HG03060 (cell line): Measurements from ENCODE around the gene FZD7.

Source experiments
- ATAC-seq: cut with Tn5 transposase; IDR thresholded peaks from one replicate; pipeline ENCODE4 v1.9.1; 2021; ENCODE audit warnings: low read depth, moderate number of reproducible peaks; ENCODE audit not compliant: unreplicated experiment

FZD7 gene

DNA sequence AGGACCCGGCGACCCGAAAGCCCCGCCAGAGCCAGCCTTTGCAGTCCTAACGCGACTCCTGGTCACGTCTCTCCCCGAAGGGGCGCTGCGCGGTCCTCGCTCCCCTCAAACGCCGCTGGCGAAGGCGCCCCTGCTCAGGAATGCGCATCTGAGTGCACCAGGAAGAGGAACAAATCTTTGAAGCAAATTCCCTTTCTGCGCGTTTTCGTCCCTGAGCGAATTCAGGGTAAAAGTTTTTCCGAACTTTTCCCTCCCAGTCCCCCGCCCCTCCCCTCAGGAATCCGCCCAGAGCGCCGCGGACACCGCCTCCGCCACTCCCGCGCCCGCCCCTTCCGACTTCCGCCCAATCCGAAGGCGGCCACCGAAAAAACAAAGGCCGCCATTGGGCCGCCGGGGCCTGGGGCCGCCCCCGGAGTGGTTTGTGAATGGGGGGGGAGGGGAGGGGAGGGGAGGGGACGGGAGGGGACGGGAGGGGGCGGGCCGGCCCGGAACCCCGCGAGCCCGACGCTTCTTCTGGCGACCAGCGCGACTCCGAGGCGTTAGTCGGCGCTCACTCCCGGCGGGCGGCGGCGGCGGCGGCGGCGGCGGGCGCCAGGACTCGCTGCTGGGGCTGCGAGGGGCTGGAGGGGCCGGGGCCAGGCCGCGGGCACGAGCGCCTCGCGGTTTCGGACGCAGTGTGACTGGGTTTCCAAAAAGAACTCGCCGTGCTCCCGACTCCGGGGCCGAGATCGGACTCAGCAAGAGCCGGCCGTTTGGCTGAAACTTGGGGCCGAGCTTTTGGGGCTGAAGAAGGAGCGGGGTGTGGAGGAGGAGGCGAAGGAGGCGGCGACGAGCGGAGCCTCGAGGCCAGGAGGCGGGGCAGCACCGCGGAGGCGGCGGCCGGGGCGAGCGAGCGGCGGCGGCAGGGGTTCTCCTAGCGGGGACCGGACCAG, at the start of gene FZD7:
Gene FZD7 (plus strand): TSS at position 539 of the 932 bp plus-strand sequence. CDS start 793 bp downstream, outside the sequence.
- ATAC-seq, result no peak

DNA sequence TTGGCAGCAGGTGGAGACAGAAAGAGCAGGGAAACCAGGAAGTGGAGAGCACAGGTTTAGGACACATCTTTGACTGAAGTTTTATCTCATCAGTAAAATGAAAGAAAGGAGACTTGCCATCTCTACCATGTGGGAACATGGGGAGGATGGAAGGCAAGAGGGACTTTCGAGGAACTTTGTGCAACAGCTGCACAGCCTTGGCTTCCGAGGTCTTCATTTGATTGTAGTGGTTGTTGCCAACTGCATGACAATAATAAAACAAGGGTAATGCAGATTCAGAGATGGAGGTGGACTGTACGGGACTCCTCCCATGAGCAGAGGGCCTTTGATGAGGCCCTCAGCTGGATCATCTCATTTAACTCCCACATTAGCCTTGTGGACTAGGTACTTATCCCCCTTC, 49.3 kb upstream of the FZD7 start:
- no peak for ATAC-seq

DNA sequence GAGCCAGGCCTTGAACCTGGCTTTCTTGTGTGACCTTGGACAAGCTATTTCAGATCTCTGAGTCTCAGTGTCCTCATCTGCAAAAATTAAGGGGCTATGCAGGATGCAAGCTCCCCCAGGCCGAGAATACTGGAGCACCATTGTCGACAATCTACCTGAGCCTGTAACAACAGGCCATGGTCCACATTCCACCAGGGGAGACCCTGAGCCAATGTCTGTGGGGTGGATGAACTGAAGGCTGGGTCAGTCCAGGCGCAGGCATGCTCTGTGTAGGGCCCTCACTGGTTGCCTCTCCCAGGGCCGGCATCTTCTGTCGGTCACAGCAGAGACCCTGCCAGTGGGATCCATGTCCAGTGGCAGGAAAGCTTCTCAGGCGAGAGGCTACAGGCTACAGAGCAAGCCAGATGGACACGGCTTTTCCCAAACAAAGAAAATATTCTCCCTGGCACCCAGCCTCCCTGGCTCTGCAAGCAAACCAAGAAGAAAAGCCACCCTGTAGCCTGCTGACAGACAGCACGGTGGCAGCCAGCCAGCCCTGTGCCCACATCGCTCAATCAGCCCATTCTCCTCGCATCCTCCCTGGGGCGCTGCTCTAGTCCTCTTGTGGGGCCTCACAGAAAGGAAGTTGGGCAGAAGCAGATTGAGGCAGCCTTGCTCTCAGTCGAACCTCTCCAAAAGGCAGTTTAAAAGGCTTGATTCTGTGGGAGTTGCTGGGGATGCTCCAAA, 48.7 kb upstream of the FZD7 start:
- ATAC-seq, result no peak

DNA sequence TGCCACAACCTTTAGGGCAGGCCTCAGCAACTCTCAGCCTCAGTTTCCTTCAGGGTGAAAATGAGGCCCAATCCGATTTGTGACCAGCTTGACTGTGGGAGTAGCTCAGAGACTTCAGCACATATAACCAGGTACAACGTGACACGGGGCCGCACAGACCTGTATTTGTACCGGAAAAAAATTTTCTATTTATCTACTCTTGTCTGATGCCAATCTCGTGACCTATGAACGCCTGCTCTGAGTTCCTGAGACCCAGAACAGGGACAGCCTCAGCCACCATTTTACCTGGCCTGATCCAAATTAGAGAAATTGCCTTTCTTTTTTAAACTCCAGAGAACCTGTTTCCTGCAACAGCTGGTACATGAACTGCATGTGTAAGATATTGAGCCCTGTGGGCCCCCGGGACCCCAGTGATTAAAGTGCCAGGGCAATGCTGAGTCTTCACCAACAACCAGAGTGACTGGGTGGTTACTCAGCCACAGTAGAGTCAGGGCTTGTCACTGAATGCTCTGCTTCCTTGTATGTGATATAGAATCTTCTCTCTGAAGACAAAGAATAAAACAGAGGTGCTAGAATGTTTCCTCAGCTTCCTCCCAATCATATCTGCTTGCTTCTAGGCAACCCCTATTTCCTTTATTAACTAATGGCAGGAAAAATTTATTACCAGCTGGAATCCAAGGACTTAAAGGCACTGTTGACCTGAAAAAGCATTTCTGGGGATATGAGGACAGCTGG, 47.8 kb upstream of the FZD7 start:
- no peak for ATAC-seq

DNA sequence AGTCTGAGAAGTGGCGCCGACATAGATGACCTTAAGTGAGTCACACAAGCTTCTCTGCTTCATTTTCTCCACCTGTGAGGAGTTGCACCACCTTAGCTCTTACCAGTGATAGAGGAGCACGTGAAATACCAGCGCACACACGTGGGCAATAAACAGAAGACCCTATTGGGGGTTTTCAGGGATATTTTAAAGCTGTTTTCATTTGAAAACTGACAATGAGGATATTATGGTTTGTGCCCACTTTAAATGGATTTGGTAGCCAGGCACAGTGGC, 47.3 kb upstream of the FZD7 start:
- ATAC-seq, result no peak

DNA sequence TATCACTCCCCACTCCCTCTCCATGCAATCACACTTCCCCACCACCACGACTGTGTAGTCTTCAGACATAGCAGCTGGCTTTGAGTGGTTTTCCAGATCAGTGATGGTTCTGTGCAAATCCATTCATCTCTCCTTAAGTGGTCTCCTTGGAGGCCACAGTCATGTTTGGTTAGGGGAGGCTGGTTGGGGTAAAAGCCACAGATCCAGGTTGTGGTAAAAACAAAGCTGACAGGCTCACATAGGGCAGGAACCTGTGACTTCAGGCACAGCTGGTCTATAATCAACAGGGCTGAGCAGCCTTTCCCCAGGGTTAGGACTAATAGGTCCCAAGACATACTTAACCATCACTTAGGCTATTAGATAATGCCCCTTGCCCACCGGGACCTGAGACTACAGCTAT, 46.2 kb upstream of the FZD7 start:
- no peak for ATAC-seq

DNA sequence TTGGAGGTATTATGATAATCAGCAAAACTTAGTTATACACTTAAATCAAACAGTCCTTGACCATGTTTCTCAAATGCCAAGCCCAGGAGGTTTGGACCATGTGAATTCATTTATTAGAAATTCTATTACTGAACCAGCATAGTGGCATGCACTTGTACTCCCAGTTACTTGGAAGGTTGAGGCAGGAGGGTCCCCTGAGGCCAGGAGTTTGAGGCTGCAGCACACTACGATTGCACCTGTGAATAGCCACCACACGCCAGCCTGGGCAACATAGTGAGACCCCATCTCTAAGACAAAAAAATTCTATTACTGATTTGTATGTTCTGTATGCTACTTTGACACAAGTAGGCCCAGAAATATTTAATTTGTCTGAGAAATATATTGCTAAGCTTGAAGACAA, 43.6 kb upstream of the FZD7 start:
- ATAC-seq, result no peak

DNA sequence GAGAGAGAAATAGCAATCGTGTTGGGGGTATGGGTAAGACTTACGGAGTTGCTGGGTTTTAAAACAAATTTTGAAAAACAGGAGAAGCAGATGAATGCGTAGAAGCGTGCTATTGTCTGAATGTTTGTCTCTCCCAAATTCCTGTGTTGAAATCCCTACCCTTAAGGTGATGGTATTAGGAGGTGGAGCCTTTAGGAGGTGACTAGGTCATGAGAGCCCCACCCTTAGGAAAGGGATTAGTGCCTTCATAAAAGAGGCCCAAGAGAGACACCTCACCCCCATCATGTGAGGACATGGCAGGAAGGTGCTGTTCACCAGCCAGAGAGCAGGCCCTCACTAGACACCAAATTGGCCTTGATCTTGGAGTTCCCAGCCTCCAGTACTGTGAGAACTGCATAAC, 40.7 kb upstream of the FZD7 start:
- ATAC-seq, result no peak

DNA sequence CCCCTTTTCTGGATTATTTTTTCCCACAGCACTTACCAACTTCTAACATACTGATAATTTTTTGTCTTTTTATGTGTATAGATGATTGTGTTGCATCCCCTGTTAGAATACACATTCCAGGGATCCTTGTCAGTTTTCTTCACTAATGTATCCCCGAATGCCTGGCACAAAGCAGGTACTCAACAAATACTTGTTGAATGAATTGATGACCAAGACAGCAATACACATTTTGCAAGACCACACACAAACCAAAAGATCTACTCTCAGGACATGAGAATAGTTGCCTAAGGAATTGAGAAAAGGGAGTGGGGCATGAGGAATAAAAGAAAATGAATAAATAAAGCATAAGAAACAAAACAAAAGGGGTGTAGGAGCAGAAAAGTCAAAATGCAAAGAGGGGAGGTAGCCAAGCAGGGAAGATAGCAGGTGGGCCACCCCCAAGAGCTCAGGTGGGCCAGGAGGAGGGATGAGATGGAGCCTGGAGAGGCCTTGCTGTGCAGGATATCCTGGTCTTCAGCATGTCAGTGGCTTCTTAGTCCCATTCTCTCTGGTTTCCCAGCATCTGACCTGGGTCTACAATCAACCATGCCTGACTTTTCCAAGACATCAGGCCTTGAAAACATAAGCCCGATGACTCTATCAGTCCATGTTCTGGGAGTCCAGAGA, 38.5 kb upstream of the FZD7 start:
- ATAC-seq, result no peak

DNA sequence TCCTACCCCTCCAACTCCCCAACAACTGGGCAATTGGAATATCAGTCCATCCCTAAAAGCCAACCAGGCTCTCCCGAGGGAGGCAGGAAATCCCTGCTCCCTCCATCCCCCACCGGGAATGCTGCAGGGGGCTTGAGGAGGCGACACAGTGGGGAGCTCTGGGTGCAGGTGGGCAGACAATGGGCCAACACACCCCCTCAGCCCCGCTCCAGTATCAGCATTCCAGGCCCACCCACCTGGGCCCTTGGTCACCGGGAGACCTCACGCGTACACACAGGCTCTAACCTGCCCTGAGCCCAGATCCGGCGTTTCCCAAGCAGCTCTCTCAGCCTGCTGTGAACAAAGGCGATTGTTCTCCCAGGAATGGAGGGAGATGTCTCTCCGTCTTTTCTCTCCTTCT, 37.6 kb upstream of the FZD7 start:
- no peak for ATAC-seq

DNA sequence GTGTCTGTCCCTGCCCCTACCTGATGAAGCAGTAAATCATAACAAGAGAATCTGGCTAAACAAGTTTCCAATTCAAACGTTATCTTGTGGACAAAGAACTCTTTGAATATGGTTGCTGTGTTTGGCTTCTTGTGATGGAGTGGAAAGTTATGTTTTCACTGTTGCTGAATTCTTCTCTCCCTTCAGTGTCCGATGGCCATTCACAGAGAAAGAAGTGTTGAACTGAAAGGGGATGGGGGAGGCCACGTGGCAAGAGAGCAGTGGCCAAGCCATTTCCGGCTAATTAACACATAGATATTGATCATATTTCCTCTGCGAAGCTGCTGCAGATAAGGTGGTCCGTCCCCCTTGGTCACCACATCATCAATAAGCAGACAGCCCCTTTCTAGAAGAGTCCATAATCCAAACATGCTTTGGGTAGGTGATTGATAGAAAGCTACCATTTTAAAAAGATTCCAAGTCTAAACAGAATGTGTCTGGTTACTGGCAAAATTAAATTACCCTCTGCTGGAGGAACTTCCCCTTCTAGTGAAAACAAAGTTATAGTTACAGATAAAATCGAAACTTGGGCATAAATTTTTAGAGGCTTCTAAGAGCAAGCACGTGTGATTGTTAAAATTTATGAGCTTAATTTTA, 36.9 kb upstream of the FZD7 start:
- no peak for ATAC-seq

DNA sequence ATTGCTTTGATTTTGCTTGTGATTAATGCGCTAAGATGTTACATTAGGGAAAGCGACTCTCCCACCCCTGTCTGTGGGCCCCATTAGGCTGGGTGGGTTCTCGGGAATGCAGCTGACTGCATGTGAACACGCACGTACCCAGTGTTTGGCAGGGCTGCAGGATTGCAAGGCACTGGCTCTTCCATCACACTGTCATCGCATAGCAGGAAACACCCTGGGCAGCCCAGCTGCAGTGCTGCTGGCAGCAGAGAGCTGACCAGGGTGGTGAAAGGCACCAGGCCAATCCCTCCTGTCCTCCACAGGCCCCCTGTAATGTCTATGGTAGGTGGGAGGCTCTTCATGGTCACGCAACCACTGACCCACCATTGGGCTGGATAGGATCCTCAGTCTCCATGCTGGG, 34.4 kb upstream of the FZD7 start:
- ATAC-seq, result no peak

DNA sequence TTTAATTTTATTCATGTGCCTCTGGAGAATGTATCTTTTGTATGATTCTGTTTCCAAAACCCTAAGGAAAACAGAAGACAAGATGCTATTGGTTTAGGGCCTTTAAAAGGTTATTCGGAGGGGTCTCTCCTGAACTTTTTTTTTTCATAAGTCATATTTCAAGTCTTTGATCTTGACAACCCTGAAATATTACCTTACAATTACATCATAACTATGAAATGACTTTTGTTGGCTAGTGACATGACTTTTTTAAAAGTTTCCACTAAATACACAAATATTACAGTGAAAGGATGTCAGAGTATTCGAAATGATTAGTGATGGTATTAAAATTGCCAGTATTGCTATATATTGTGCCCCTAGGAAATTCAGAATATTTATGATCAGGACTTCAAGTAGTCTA, 31.8 kb upstream of the FZD7 start:
- ATAC-seq, result no peak

DNA sequence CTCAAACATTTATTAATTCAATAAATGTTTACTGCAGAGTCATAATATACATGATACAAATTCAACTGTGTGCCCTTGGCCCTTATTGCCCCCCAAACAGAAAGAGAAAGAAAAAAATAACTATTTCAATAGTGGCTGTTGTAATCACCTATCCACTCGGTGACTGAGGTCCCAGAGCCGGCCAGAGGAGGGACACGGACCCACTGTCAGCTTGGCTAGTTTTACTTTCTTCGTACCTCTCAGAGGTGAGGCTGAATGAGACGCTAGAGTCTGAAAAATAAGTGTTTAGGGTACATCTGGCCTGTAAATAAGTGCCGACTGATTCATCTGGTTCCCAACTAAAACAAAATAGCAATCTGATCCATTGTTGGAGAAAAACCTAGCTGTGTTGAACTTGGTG, 31.3 kb upstream of the FZD7 start:
- no peak for ATAC-seq

DNA sequence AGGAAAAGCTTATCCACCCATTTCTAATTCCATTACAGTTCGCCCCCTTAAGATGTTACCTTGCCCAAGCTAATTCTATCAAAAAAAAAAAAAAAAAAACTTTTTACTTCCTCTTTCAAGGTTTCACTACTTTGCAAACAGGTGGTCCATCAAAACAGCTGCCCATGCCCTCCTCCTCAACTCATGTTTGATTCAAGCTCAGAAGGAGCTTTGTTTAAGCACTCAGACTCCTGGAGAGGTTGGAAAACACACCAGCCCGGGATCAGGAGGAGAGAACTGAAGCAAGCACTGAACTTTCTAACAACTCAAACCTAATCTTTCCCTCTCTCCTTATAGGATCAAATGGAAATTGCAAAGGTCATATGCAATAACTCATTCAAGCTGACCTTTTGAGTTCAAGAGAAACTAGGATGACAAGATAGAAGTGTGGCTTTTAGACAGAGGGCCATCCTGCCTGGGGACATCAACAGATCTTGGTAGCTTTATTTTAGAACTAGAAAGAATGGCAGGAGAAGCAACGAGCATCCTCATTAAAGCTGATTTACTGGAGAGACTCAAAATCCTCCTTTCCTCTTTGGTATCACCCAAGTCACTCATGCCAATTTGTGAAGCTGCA, 28.3 kb upstream of the FZD7 start:
- no peak for ATAC-seq

DNA sequence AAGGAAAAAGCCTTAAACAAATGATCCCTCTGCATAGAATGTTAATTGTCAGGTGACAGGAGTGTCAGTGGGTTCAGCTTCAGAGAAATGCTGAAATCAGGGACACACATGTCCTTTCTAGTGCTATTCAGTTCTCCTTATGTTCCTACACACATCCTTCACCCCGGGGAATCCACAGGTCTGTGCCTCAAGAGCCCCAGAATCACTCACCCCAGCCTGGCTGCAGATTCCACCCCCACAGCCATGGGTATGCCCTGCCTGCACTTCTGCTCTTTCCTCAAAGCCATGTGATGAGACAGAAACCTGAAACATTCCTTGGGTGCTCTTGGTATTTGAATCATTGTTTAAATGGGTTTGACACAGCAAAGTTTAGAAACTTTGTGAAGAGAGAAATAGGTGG, 27.4 kb upstream of the FZD7 start:
- no peak for ATAC-seq

DNA sequence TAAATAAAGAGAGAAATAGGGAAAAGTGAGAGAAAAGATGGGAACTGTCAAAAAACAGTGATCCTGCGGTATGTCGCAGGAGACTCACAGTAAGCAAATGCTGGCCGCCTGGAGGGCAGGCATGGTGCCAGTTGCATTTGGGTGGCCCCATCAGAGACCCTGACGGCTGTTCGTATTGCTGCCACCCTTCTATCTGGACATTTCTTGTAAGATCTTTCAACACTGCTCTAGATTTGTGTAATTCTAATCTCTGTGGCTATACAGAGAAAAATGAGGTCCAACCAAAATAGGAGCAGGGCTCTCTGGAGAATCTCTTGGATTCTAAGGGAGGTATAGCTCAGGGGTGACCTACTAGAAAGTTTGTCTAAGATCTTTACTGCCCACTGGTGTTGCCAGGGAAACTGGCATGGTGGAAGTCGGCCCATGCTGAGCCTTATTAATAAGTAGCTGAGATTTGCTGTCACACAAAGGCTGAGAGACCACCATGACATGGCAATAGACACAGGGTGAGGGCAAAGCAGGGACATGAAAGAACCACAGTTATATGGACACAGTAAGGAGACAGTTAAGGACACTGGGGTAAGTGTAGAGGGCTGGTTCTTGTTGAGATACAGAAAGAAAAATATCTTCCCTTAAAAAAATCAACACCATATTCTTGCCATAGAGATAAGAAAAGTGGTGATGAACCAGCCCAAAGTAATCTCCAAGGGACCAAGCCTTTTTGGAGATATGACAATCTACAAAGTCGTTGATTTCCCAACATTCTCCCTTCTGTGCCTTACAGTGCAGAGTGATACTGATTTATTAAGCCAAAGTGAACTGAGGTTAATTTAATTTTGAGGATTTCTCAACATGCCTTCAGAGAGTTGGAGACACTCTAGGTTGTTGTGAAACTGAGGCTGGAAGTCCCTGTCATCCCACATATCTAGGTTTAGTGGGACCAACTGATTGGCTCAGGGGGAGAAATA, 26.4 kb upstream of the FZD7 start:
- ATAC-seq, result no peak

DNA sequence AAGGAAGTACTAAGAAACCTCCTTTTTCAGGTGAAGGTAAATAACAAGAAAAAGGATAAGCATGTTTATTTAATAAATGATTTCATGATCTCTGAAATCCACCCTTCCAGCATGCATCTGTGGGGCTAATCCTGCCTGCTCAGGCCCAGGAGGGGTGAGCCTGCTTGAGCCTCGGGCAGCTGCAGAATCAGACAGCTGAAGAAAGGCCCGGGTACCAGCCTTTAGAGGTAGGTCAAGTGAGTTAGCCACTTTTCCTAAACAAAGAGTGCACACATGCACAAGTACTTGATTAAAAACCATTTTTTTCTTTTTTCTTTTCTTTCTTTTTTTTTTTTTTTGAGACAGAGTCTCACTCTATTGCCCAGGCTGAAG, 25.7 kb upstream of the FZD7 start:
- ATAC-seq, result no peak

DNA sequence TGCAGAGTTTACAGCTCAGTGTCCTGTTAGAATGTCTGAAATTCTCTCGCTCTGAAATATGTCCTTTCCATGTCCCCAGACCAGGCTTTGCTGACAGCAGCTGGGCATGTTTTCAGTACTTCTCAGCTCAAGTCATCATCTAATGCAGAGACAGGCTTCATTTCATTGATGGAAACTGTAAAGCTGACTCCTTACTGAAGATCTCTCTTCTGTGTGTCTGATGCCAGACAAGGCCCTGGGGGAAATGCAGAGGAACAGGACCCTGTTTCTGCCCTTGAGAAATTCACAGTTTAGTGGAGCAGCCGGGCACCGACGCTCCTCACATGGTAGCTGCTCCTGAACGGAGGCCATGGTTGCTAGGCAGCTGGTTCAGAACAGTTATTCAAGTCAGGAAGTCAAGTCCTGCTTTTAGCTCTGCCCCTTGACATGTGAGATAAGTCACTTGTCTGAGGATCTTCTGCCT, 24.6 kb upstream of the FZD7 start:
- no peak for ATAC-seq
